Measurements from ENCODE around the gene CAPN8.

The CAPN8 gene

DNA sequence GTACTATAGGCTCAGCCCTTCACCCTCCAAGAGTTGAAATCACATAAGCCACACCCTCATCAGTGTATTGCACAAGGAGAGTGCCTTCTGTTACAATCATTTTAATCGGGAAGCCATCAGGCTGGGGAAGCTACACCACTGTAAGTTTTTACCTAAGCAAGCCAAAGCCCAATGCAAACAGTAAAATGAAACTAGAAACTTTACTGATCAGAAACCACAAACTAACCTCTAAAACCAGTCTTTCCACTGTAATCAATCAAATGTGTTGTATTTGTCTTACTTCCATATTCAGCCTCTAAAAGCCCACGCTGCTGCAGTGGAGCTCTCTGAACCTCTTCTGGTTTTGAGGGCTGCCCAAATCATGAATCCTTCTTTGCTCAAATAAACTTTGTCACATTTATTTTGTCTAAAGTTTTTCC lies 26.2 kb downstream of the CAPN8 start:
- TF ChIP-seq POLR2AphosphoS5 (IDR thresholded peaks at IDR 0.05; ENCODE audit: low read depth, low read length) (no peak), TAF1 (IDR thresholded peaks at IDR 0.05; ENCODE audit: borderline replicate concordance, insufficient read depth, low read length) (no peak), SIN3A (IDR thresholded peaks at IDR 0.05; ENCODE audit: borderline replicate concordance, insufficient read depth, low read length) (no peak), FOXP2 (optimal IDR thresholded peaks at IDR 0.05; ENCODE audit: borderline replicate concordance, extremely low read depth, extremely low read length, insufficient read depth) (no peak)
- TF ChIP-seq, protein P1, sequence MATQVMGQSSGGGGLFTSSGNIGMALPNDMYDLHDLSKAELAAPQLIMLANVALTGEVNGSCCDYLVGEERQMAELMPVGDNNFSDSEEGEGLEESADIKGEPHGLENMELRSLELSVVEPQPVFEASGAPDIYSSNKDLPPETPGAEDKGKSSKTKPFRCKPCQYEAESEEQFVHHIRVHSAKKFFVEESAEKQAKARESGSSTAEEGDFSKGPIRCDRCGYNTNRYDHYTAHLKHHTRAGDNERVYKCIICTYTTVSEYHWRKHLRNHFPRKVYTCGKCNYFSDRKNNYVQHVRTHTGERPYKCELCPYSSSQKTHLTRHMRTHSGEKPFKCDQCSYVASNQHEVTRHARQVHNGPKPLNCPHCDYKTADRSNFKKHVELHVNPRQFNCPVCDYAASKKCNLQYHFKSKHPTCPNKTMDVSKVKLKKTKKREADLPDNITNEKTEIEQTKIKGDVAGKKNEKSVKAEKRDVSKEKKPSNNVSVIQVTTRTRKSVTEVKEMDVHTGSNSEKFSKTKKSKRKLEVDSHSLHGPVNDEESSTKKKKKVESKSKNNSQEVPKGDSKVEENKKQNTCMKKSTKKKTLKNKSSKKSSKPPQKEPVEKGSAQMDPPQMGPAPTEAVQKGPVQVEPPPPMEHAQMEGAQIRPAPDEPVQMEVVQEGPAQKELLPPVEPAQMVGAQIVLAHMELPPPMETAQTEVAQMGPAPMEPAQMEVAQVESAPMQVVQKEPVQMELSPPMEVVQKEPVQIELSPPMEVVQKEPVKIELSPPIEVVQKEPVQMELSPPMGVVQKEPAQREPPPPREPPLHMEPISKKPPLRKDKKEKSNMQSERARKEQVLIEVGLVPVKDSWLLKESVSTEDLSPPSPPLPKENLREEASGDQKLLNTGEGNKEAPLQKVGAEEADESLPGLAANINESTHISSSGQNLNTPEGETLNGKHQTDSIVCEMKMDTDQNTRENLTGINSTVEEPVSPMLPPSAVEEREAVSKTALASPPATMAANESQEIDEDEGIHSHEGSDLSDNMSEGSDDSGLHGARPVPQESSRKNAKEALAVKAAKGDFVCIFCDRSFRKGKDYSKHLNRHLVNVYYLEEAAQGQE (IDR thresholded peaks at IDR 0.05; ENCODE audit: insufficient read depth in 1 of 2, low read depth in 2 of 2, low read length in 2 of 2) = no peak

DNA sequence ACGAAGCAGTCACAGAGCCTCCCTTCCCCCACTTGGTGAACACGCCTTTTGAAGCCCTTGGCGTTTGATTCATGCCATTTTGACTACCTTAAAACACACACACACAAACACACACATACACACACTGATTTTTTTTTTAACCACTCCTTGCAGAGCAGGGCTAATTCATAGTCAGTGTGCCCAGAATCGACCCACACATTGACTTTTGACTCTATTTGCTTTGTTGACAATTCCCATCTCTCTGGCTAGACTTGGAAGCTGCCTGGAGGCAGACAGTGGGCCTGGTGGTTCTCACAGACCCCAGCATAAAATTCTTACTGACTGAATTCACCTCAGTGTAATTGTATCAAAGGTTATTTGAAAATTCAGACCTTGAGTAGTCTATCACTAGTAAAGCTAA lies 30.3 kb downstream of the CAPN8 start:
- no peak for TF ChIP-seq POLR2AphosphoS5 (IDR thresholded peaks at IDR 0.05; ENCODE audit: low read depth, low read length)
- no peak for TF ChIP-seq TAF1 (IDR thresholded peaks at IDR 0.05; ENCODE audit: borderline replicate concordance, insufficient read depth, low read length)
- TF ChIP-seq, protein P1 (IDR thresholded peaks at IDR 0.05; ENCODE audit: insufficient read depth in 1 of 2, low read depth in 2 of 2, low read length in 2 of 2) = no peak
- TF ChIP-seq SIN3A (IDR thresholded peaks at IDR 0.05; ENCODE audit: borderline replicate concordance, insufficient read depth, low read length) = no peak
- no peak for TF ChIP-seq FOXP2 (optimal IDR thresholded peaks at IDR 0.05; ENCODE audit: borderline replicate concordance, extremely low read depth, extremely low read length, insufficient read depth)

DNA sequence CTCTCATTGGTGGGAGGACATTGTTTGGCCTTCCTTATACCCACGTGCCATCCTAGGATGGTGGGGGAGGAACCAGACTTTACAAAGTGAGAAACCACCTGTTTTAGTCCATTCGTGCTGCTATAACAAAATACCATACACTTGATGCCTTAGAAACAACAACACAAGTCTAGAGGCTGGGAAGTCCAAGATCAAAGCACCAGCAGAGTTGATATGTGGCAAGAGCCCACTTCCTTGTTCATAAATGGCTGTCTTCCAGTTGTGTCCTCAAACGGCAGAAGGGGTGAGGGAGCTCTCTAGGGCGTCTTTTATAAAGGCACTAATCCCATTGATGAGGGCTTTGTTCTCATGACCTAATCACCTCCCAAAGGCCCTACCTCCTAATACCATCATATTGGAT lies 31.1 kb downstream of the CAPN8 start:
- no peak for TF ChIP-seq TAF1 (IDR thresholded peaks at IDR 0.05; ENCODE audit: borderline replicate concordance, insufficient read depth, low read length)
- TF ChIP-seq, protein P1 (IDR thresholded peaks at IDR 0.05; ENCODE audit: insufficient read depth in 1 of 2, low read depth in 2 of 2, low read length in 2 of 2) = no peak

DNA sequence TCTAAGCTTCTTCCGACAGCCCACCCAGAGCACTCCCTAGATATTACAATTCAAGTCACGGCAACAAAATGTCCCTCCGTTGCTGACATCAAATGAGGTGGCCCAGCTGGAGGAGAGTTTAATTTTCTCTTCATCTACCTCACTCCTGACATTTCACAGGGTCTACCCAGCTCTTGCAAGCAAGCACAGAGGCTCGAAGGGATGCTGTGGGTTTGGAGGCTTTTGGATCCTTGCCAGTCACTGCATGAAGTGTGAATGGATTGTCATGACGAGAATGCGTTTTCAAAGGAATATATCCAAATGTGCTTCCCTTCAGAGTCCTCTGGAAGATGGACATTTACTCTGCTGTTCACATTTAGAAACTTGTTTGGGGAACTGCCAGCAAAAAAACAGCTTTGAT lies 33.5 kb downstream of the CAPN8 start:
- TF ChIP-seq POLR2AphosphoS5 (IDR thresholded peaks at IDR 0.05; ENCODE audit: low read depth, low read length) = no peak
- TF ChIP-seq TAF1 (IDR thresholded peaks at IDR 0.05; ENCODE audit: borderline replicate concordance, insufficient read depth, low read length) = no peak
- no peak for TF ChIP-seq FOXP2 (optimal IDR thresholded peaks at IDR 0.05; ENCODE audit: borderline replicate concordance, extremely low read depth, extremely low read length, insufficient read depth)
- no peak for TF ChIP-seq SIN3A (IDR thresholded peaks at IDR 0.05; ENCODE audit: borderline replicate concordance, insufficient read depth, low read length)
- TF ChIP-seq, protein P1 (IDR thresholded peaks at IDR 0.05; ENCODE audit: insufficient read depth in 1 of 2, low read depth in 2 of 2, low read length in 2 of 2) = no peak

GRCh38 chr1:223631473-223631872 lies 34.0 kb downstream of the CAPN8 start:
- no peak for TF ChIP-seq FOXP2 (optimal IDR thresholded peaks at IDR 0.05; ENCODE audit: borderline replicate concordance, extremely low read depth, extremely low read length, insufficient read depth)
- TF ChIP-seq POLR2AphosphoS5 (IDR thresholded peaks at IDR 0.05; ENCODE audit: low read depth, low read length) = no peak
- TF ChIP-seq TAF1 (IDR thresholded peaks at IDR 0.05; ENCODE audit: borderline replicate concordance, insufficient read depth, low read length) = no peak

All from PFSK-1 (cell line).